Measurements from ENCODE around the gene ANXA5.
"Not testable (repeated sequence)": the region's sequence is repeated elsewhere in the genome, so short reads cannot be mapped to it uniquely, and the experiment has no call there.

Gene ANXA5

DNA sequence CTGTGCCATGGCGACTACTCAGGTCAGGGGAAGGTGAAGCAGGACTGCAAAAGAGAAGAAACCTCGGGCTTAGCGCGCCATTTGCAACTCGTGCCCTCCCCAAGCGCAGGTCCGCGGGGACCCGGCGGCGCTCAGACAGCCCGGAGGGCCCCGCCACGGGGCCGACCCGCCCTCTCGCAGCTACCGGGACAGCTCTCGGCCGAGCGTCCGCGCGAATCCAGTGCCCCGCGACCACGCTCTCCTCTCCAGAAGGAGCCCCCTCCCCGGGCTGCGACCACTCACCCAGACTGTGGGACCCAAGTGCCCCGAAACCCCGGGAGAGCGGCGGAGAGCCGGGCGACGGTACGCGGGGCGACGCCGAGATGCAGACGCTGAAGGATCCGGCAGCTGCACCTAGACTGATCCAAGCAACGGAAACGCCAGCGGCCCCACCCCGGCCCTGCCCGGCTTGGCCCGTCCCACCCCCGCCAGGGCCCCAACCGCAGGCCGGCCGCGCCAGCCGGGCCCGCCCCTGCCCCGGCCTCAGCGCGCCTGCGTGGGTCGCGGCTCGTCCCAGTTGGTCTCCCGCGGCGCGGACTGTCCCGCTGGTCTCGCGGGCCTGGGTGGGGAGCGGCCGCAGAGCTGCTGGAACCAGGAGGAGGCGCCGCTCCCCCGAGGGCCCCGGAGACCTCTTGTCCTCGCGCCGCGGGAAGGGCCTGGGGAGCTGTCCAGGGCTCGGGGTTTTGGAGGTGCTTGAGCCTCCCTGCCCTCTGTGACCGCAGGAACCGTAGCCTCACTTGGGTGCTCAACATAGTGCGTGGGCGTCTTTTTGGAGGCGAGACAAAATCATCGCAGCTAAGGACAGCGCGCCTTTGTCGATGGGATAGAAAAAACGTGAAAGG lies at the start of gene ANXA5:
ANXA5 (minus strand) TSS at position 400 of the 881 bp plus-strand sequence; CDS start at position 9, 391 bp downstream.
- DNase-seq (ENCODE audit: low read depth) = peak; percentile 47

DNA sequence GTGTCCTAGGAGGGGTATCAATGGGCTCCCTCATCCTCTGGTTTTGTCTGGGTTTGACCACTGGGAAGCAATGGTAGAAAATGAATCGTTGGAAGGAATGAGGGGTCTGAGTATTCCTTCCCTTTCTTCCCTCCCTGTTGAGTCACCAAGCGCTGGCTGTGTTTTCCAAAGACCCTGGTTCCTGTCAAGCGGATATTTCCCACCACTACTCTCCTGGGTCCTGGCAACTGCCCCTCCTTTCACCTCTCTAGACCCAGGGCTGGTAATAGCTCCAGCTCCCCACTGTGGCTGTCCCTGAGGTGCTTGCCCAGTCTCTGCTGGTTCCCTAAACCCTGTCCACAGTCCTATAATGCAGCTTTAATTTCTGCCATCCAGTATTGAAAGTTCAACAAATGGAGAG lies 46.0 kb upstream of the ANXA5 start:
- DNase-seq (ENCODE audit: low read depth) = no peak

DNA sequence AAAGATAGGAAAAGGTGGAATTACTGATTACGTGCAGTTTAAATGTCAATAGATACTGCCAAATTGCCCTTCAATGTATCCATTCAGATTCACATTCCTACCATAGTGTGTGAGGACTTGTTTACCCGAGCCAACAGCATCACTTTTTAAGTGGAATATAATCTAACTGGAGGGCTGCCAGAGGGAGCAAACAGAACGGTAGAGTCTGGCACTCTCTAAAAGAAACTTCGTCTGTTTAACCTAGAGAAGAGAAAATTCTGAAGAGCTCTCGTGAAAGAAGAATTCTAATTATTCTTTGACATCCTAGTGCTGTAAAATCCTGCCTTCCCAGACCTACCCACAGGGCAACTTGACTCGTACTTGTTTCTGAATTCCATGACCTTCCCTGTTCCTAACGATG lies 45.0 kb upstream of the ANXA5 start:
- no peak for DNase-seq (ENCODE audit: low read depth)

DNA sequence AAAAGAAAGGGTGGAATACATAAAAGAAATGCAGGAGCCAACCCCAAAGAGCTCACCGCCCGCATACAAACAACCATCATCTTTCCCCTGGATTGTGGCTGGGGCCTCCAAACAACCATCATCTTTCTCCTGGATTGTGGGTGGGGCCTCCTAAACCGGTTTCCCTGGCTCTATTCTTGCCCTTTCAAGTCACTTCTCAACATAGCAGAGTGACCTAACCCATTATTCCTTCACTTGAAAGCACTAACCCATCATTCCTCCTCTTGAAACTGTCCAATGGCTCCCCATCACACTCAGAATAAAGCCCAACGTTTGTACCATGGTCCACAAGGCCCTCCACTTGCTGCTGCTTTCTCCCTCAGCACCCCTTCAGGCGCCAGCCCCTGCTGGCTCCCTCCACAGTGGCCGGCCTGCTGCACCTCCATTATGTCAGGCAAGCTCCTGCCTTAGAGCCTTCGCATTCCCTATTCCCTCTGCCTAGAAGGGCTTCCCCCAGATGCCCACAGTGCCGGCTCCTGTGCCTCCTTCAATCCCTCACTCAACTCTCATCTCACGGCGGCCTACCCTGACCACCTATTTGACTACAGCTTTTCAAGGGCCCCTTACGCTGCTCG lies 44.1 kb upstream of the ANXA5 start:
- no peak for DNase-seq (ENCODE audit: low read depth)

DNA sequence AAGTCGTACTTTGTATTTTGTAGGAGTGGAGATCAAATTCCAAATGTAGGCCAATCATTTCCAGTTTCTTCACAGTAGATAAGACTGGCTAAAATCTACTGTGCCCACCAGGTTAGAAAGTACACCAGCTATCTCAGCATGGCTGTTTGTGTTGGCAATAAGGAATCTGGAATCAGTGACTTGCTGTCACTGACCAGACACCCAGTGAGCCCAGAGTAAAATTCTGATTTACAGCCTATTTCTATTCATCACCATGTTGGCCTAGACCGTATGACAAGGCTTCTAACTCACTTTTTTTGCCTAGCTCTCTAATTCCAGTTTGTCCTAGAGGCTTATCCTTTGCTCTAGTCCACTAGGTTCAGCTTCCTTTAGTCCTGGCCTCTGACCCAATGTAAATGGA lies 42.8 kb upstream of the ANXA5 start:
- no peak for DNase-seq (ENCODE audit: low read depth)

DNA sequence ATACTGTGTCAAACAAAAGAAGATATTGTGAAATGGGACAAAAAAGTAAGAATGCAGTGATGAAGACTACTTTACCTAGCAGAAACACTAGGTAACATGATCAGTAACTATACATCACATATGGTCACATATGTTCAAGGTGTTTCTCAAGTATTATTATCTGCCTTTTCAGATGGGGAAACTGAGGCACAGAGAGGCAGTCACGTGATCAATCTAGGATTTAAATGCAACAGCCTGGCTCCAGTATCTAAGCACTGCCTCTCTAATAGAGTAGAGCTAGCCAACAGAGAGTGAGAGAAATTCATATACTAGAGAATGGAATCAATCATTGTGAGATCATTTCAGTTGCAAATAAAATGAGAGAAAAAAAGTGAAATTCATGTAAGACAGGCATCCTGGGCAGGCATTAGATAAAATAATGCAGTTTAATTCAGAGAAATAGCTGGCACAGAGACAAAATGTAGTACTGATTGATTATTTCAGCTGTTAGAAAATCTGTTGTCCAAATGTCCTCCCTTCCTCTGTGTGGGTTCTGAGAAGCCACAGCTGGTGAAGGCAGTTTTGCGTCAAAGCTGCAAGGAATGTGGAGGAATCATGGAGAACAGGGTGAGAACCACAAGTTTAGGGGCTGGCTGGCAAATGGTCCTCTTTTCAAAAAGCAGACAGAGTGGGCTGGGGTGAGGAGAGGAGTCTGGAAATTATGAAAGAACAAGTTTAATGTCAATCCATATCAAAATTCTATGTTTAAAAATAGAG lies 42.2 kb upstream of the ANXA5 start:
- DNase-seq (ENCODE audit: low read depth) = no peak

DNA sequence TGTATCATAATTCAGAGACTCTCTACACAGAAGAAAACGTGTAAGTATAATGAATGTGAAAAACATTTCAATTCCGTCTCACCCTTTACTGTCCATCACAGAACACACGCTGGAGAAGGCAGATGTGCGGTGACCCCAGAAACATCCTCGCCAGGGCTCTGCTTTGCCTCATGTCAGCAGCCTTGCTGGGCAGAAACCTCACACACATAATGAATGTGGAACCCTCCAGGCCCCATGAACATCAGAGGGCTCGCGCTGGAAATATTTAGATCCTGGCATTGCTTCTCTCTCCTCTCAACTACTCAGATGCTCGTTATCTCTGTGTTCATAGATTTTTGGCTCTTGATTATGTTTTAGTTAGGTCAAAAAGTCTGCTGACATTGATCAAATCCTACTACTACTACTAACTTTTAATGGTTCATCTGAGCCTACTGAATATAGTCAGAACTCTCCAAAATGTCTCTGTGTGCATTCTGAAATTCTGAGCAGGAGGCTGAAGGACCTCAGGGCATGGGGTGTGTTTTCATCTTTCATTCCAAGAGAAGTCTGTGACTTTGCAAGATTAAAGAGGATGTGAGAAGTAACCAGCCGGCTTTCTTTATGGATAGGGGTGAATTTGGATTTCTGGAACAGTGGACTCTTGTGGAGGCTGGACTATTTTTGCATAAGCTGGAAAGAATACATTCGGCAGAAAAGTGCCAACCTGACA lies 41.2 kb upstream of the ANXA5 start:
- DNase-seq (ENCODE audit: low read depth) = no peak

DNA sequence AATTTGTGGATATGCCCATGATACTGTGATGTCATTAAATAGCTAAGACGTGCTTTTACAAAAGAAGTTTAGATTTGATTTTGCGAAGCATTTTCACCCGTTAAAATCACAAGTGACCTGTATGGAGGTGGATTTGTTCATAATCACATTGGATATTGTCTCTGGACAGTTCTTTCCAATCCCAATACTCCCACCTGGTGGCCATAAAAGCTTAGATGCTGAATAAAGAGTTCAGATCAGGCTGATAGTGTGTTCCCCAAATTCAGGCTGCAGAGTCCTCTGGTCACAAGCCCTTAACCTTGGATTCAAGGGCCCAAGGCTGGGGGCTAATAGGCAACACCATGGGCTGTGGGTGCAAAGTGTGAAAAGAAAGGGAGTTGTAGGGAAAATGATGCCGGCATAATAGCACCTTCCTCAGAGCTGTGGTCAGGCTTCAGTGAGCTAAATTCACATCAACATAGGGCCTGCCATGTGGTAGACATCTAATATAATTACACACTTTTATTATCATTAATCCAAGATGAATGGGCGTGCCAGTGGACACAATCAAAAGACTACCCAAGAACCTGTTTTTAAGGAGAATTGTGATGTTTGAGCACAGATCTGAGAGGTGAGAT lies 40.1 kb upstream of the ANXA5 start:
- DNase-seq (ENCODE audit: low read depth) = no peak

DNA sequence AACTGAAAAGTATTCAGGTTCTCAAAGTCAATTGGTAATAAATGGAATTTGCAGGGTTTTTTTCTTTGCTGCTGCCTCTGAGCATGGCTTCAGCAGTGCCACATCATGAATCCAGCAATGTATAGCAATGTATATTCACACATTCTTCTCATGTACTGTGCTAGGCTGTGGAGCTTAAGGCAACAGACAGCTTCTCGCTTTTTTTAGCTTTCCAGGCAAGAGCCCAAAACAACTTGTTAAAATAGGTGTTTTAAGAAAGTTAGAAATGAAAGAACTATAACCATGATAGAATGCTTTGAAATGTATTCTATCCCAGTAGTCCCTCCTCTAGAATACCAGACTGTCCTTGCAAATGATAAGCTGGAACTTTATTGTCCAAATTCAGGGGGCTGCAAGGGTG lies 37.8 kb upstream of the ANXA5 start:
- no peak for DNase-seq (ENCODE audit: low read depth)

DNA sequence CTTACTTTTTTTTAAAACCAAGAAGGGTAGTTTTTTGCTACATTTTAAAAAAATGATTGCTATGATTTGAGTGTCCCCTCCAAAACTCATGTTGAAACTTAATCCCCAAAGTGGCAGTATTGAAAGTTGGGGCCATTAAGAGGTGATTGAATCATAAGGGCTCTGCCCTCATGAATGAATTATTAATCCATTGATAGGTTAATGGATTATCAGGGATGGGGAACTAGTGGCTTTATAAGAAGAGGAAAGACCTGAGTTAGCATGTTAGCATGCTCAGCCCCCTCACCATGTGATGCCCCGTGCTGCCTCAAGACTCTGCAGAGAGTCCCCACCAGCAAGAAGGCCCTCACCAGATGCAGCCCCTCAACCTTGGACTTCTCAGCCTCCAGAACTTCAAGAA lies 37.2 kb upstream of the ANXA5 start:
- DNase-seq (ENCODE audit: low read depth) = no peak

DNA sequence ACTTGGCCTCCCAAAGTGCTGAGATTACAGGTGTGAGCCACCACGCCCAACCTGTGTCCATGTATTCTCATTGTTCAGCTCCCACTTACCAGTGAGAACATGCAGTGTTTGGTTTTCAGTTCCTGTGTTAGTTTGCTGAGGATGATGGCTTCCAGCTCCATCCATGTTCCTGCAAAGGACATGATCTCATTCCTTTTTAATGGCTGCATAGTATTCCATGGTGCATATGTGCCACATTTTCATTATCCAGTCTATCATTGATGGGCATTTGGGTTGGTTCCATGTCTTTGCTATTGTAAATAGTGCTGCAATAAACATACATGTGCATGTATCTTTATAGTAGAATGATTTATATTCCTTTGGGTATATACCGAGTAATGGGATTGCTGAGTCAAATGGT lies 33.0 kb upstream of the ANXA5 start:
- not testable (repeated sequence) for DNase-seq (ENCODE audit: low read depth)

DNA sequence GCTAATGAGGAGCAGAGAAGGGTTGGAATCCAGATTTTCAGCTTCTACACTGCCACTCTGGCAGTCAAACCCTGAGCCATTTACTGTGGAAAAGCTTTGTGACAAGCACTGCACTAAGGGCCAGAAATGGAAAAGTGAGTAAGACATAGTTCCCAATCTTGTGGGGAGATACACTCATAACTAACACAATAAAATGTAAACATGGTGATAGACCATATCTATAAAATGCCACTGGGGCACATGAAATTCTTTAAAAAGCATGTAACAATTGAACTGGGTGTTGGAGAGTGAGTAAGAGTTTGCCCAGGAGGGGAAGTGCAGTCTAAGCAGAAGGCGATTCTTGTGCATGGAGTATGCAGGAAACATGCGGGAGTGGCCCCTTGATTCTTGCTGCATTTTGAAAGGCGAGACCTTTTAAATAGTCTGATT lies 32.0 kb upstream of the ANXA5 start:
- DNase-seq (ENCODE audit: low read depth) = no peak

DNA sequence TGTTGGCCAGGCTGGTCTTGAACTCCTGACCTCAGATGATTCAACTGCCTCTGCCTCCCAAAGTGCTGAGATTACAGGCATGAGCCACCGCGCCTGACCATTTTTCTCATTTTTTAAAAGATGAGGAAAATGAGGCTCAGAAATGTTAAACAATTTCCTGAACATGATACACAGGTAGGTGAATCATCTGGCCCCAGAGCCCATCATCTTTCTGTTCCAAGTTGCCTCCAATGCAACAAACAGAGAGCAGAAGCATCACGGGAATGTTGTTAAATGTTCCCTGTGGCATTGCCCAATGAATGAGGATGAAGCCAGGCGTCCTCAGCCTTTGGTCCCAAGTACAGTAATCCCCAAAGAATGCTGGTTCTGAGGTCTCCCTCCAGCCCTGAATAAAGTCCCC lies 31.3 kb upstream of the ANXA5 start:
- no peak for DNase-seq (ENCODE audit: low read depth)

DNA sequence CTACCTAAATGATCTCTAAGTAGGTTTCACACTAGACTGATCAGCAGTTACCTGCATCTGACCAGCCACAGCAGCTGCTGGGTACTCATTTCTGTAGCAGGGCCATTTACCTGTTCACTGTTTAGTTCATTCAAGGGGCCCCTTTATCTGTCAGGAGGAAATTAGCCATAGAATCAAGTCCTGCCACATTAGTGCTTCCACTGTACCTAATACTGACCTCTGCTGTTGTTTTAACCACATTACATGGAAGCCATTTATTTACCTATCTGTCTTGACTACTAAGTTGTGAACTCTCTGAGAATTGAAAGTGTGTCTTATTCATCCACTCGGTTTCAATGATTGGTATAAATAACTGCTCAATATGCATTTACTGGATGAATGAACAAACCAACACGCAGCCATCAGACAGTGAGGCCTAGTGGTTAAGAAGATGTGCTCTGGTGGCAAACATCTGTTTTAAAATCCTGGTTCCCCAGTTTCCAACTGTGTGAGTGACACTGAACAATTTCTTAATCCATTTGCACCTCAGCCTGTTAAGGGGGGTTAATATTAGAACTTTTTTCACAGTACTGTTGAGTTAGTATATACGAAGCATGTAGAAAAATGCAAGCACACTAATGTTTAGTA lies 30.0 kb upstream of the ANXA5 start:
- DNase-seq (ENCODE audit: low read depth) = no peak

DNA sequence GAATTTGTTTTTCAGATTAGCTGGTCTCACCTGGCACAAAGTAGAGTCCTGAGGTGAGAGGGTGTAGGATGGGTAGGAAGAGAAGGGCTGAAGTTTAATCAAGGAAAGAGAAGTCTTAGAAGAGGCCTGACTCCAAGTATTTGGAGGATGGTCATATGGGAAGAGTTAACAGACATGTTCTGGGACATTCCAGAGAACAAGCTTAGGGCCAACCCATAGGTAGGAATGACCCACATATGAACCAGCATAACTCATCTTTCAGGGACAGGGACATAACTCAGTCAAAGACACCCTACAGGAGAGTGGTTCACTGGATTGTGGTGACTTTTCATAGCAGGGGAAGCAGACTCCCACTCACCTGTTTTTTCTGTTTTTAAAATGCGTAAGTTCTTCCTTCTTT lies 27.9 kb upstream of the ANXA5 start:
- DNase-seq (ENCODE audit: low read depth) = no peak

DNA sequence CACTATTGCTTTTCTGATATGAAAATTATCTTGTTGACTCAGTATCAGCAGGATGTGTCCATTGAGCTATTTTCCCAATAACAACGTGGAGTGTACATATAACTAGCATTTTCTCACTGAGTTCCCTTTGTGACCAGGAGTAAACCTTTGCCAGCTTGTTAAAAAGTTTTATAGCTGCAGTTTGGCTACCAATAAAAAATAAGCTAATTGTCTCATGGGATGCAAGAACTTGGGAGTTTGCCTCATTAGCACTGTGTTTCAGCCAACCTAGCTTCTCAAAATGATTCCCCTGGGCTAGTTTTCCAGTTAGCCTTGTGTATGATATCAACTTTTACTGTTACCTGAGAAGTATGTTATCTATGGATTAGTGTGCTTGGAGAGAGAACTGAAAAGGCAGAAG lies 24.9 kb upstream of the ANXA5 start:
- DNase-seq (ENCODE audit: low read depth) = no peak

DNA sequence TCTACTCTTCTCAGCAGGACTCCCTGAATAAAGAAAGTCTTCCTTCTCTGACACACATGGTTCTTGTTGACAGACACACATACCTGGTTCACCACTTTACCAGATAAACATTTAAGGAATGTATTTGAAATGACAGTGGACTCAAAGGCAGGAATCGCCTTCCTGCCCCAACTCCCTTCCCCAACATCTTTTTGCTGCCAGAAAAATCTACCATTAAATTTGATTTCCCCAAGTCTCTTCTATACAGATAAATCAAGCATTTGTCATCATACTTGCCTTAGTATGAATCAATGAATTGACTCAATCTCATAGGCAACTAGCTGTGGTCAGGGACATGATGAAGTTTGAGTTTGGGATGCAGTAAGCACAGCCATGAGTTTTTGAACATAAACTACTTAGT lies 23.3 kb upstream of the ANXA5 start:
- DNase-seq (ENCODE audit: low read depth) = no peak

DNA sequence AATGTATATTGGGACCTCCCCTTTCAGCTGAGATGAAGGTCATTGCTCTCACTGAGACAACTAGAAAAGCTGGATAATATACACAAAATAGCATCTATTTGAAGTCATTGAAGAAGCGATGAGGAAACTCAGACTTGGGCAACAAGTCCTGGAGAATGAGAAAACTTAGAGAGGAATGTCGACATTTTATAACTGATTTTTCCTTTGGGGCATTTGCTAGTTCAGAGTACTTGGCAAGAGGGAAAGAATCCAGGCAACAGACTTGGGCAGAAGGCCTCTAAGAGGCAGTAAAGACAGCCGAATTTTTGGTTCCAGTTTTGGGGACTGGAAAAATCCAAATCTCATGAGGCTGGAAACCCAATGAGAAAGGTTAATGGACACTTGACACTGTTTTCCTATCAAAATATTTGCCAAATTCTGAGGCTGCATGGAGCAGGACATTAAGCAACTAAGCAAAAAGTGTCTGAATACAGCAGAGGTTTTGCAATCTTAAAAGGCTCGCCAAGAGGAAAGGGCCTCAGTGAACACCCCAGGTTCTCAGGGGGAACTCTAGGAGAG lies 21.0 kb upstream of the ANXA5 start:
- no peak for DNase-seq (ENCODE audit: low read depth)

DNA sequence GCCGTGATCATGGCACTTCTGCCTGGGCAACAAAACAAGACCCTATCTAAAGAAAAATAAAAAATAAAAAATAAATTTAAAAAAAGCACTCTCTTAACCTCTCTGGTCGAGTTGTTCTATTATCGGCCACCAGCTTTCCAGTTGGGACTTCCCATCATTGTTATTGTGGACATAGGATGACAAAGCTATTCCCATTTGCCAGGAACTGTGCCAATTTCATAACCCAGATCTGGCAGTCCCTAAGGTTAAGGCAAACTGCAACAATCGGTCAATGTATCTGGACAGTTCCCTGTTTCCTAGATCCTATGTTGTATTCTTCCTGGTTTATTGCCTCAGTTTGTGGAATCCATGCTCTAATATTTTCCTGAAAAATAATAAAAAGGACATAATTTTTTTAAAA lies 17.8 kb upstream of the ANXA5 start:
- no peak for DNase-seq (ENCODE audit: low read depth)

DNA sequence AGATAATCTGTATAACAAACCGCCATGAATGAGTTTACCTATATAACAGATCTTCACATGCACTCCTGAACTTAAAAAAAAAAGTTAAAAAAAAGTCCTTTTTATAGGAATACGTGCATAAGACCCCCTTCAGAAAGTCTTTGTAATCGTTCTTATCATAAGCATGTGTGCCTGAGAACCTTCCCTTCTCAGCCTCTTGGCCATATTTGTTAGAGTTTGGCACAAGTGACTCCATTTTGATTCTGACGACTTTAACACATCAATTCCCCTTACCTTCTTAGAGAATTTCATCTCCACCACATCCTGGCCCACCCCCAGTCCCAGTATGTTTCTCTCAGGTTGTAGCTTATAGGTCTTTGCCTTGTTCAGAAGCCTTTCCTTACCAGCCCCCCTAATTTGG lies 16.0 kb upstream of the ANXA5 start:
- no peak for DNase-seq (ENCODE audit: low read depth)

DNA sequence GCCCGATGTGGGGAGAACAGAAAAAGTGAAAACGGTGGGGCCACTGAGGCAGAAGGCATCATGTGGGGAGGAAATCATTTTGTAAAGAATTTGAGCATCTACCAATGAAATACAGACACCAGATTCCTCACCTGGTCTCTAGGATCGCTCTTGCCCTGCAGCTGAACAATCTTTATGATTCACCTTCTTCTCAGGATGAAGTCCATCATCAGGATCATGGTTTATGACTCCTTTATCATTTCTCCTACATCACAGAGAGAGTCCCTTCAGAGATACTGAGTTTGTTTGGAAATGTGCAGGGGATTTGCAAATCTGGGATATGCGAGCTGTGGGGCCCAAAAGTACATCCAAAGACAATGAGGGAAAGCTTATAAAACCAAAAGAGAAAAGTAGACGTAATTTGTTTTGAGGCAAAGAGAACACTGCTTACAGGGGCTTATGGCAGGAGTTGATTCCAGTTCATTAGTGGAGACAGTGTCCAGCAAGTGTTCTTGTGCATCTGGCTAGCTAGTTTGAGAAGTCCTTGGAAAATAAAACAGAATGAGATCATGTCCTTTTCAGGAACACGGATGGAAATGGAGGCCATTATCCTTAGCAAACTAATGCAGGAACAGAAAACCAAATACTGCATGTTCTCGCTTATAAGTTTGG lies 15.3 kb upstream of the ANXA5 start:
- DNase-seq (ENCODE audit: low read depth) = no peak

Data from activated T-helper 1 cell treated with Interleukin-2 at 50 U/mL for 16 hours (primary cell).